Measurements from ENCODE around the gene VAV3. TPM values are rescaled to one million over a fixed set of nuclear protein-coding genes. Genes with fewer than 3 reads are reported as not detected.

Gene VAV3
- polyA plus RNA-seq, 1 donor (not counting 4 experiments of a cell fraction or from before 2014, with no cell fraction given): 19.6 TPM

- no peak for FAIRE-seq
Measured at GRCh38 chr1:107940017-107940577, 24.9 kb downstream of the VAV3 start.

GRCh38 chr1:107939256-107939655 lies 25.7 kb downstream of the VAV3 start:
- dilution Hi-C loops (cut with MboI; ENCODE audit: extremely low pct_ligation_motif_present, low sequenced_read_pairs): no loop called here
- peaks cover 12% of the 10 kb centered on the region for H3K4me1 ChIP-seq (ENCODE audit: control insufficient read depth, extremely low read depth, insufficient read depth, low read length)
- no peak for DNase-seq (ENCODE audit: low read depth, low spot score)
- no peak overlapping the region for H3K4me3 ChIP-seq (ENCODE audit: control insufficient read depth in 2 of 3, extremely low read depth in 1 of 3, insufficient read depth in 2 of 3, low read depth in 1 of 3, low read length in 3 of 3)
- H3K79me2 ChIP-seq (ENCODE audit: control insufficient read depth, insufficient read depth, low read length): no peaks in the 10 kb centered on the region
- H3K4me2 ChIP-seq (ENCODE audit: control insufficient read depth, extremely low read depth, insufficient read depth, low read depth, low read length): no peak overlapping the region
- no peaks in the 10 kb centered on the region for H3K36me3 ChIP-seq (ENCODE audit: control insufficient read depth in 2 of 2, extremely low read depth in 1 of 2, insufficient read depth in 2 of 2, low read length in 2 of 2)
- no peaks in the 10 kb centered on the region for H3K9me1 ChIP-seq (ENCODE audit: control insufficient read depth, extremely low read depth, insufficient read depth, low read length)
- peaks cover 4% of the 10 kb centered on the region for H4K20me1 ChIP-seq (ENCODE audit: control insufficient read depth, extremely low read depth, insufficient read depth, low read length)
- H3K9me3 ChIP-seq (ENCODE audit: control insufficient read depth, low read depth, low read length): no peaks in the 10 kb centered on the region
- FAIRE-seq: no peak
- no peaks in the 10 kb centered on the region for H3K27me3 ChIP-seq (ENCODE audit: control insufficient read depth, extremely low read depth, insufficient read depth, low read length)
- H2AFZ ChIP-seq (ENCODE audit: control insufficient read depth, low read length): no peak overlapping the region
- H3K27ac ChIP-seq (ENCODE audit: control insufficient read depth, insufficient read depth, low read length): no peak overlapping the region
- TF ChIP-seq CTCF (optimal IDR thresholded peaks at IDR 0.05 in 1 of 3, IDR thresholded peaks at IDR 0.05 in 1 of 3, conservative IDR thresholded peaks at IDR 0.05 in 1 of 3; ENCODE audit: extremely low read depth in 1 of 3, insufficient read depth in 2 of 3, low read length in 3 of 3) (no peak), EZH2 (IDR thresholded peaks at IDR 0.05; ENCODE audit: low read length) (no peak)
- no peak overlapping the region for H3K9ac ChIP-seq (ENCODE audit: control insufficient read depth, extremely low read depth, insufficient read depth, low read length)

More at GRCh38 chr1:107940017-107940577, 24.9 kb downstream of the VAV3 start:
- dilution Hi-C loops (cut with MboI; ENCODE audit: extremely low pct_ligation_motif_present, low sequenced_read_pairs): no loop called here
- no peaks in the 10 kb centered on the region for H3K27me3 ChIP-seq (ENCODE audit: control insufficient read depth, extremely low read depth, insufficient read depth, low read length)
- no peak overlapping the region for H3K4me2 ChIP-seq (ENCODE audit: control insufficient read depth, extremely low read depth, insufficient read depth, low read depth, low read length)
- no peaks in the 10 kb centered on the region for H3K9me3 ChIP-seq (ENCODE audit: control insufficient read depth, low read depth, low read length)
- peaks cover 12% of the 10 kb centered on the region for H3K4me1 ChIP-seq (ENCODE audit: control insufficient read depth, extremely low read depth, insufficient read depth, low read length)
- peaks cover 4% of the 10 kb centered on the region for H4K20me1 ChIP-seq (ENCODE audit: control insufficient read depth, extremely low read depth, insufficient read depth, low read length)
- no peak for TF ChIP-seq EZH2 (IDR thresholded peaks at IDR 0.05; ENCODE audit: low read length)
- TF ChIP-seq CTCF (optimal IDR thresholded peaks at IDR 0.05 in 1 of 3, IDR thresholded peaks at IDR 0.05 in 1 of 3, conservative IDR thresholded peaks at IDR 0.05 in 1 of 3; ENCODE audit: extremely low read depth in 1 of 3, insufficient read depth in 2 of 3, low read length in 3 of 3): no peak
- H2AFZ ChIP-seq (ENCODE audit: control insufficient read depth, low read length): no peak overlapping the region
- no peak overlapping the region for H3K4me3 ChIP-seq (ENCODE audit: control insufficient read depth in 2 of 3, extremely low read depth in 1 of 3, insufficient read depth in 2 of 3, low read depth in 1 of 3, low read length in 3 of 3)
- DNase-seq (ENCODE audit: low read depth, low spot score): no peak
- no peaks in the 10 kb centered on the region for H3K79me2 ChIP-seq (ENCODE audit: control insufficient read depth, insufficient read depth, low read length)
- H3K27ac ChIP-seq (ENCODE audit: control insufficient read depth, insufficient read depth, low read length): no peak overlapping the region
- no peaks in the 10 kb centered on the region for H3K36me3 ChIP-seq (ENCODE audit: control insufficient read depth in 2 of 2, extremely low read depth in 1 of 2, insufficient read depth in 2 of 2, low read length in 2 of 2)
- H3K9ac ChIP-seq (ENCODE audit: control insufficient read depth, extremely low read depth, insufficient read depth, low read length): no peak overlapping the region
- H3K9me1 ChIP-seq (ENCODE audit: control insufficient read depth, extremely low read depth, insufficient read depth, low read length): no peaks in the 10 kb centered on the region
